HG03442 (cell line): ENCODE results near the gene SYCP2L.
"Not testable (repeated sequence)": the region's sequence is repeated elsewhere in the genome, so short reads cannot be mapped to it uniquely, and the experiment has no call there.

Experiments used
- ATAC-seq: cut with Tn5 transposase; IDR thresholded peaks from one replicate; pipeline ENCODE4 v1.9.1; 2021; ENCODE audit warnings: mild to moderate bottlenecking, moderate library complexity; ENCODE audit not compliant: unreplicated experiment

The SYCP2L gene

GRCh38 chr6:10954590-10955010 lies 67.7 kb downstream of the SYCP2L start:
- ATAC-seq, result peak; percentile 90

DNA sequence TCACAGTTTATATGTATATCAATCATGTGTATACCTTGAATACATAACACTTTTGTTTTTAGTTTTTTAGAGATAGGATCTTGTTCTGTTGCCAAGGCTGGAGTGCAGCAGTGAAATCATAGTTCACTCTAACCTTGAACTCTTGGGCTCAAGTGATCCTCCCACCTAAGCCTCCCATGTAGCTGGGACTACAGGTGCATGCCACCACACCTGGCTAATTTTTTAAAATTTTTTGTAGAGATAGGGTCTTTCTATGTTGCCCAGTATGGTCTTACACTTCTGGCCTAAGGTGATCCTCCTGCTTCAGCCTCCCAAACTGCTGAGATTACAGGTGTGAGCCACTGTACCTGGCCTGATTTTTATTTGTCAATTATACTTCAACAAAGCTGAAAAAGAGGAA lies 69.9 kb downstream of the SYCP2L start:
- no peak for ATAC-seq

GRCh38 chr6:10957414-10957886 lies 70.6 kb downstream of the SYCP2L start:
- no peak for ATAC-seq

DNA sequence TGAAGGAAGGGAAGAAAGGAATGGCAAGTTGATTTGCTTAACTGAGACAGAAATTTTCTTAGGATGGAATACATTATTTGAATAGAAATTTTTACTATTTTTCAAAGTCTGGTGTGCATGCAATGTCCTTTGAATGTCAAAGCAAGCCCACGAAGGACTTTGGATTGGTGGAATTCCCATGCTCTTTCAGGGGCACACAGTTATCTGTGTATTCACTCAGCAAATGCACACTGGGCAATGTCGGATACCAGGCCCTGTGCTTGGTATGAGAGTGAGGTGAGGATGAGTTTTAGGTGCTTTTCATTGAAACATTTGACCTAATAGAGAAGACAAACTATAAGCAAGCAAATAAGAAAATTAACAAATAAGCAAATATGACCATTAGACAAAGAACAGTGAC lies 73.3 kb downstream of the SYCP2L start:
- no peak for ATAC-seq

- ATAC-seq, result no peak
Observed at GRCh38 chr6:10961837-10962236, 75.0 kb downstream of the SYCP2L start.

DNA sequence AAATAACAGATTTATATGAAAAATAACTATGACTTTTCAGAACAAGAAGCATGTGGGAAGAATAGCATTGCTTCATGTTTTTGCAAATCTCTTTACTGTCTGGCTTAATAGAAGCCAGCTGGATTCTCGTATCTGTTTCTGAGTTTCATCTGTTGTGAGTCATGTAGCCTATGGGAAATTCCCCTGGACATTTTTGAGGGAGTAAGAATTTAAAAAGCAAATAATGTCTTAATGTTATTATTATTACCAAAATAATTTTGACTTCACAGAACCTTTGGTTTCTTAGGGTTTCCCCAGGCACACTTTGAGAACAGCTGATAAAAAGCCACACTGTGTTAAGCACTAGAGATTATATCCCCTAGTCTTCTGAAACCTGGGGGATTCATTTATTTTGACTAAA lies 75.8 kb downstream of the SYCP2L start:
- no peak for ATAC-seq

- ATAC-seq, result no peak
Observed at GRCh38 chr6:10963113-10963512, 76.3 kb downstream of the SYCP2L start.

GRCh38 chr6:10964684-10965083 lies 77.8 kb downstream of the SYCP2L start:
- peak; percentile 90 for ATAC-seq

GRCh38 chr6:10968776-10969175 lies 81.9 kb downstream of the SYCP2L start:
- no peak for ATAC-seq

DNA sequence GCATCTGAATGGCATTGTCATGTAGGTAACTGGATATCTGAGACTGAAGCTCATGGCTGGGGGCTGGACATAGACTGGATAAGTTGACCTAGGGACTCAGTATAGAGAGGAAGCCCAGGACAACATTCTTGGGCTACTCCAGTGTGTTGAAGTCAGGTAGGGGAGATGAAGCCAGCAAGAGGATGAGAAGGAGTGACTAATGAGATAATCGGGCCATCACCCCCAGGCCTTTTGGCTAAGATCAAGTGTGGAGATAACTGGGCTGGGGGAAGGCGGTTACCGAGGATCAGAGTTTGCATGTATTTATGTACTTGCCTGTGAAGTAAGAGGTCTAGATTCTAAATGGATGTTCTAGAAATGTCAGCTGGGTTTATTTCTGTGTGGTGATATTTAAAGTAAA lies 83.9 kb downstream of the SYCP2L start:
- no peak for ATAC-seq

DNA sequence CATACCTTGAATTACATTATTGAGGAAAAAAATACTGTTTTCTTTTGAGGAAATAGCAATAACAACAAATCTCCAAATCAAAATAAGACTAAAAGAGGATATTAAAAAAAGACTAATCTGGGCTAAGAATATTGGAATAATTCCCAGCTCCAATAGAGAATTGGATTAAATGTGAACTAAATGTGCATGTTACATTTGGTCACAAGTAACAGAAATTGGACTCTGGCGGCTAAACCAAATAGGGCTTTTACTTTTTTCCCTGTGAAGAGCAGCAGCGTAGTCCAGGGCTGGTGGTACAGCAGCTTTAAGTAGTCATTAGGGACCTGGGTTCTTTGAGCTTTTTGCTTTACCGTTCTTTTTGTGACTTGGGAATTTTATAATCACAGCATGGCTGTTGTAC lies 85.3 kb downstream of the SYCP2L start:
- ATAC-seq, result no peak

- ATAC-seq, result no peak
Observed at GRCh38 chr6:10976571-10976970, 89.7 kb downstream of the SYCP2L start.

DNA sequence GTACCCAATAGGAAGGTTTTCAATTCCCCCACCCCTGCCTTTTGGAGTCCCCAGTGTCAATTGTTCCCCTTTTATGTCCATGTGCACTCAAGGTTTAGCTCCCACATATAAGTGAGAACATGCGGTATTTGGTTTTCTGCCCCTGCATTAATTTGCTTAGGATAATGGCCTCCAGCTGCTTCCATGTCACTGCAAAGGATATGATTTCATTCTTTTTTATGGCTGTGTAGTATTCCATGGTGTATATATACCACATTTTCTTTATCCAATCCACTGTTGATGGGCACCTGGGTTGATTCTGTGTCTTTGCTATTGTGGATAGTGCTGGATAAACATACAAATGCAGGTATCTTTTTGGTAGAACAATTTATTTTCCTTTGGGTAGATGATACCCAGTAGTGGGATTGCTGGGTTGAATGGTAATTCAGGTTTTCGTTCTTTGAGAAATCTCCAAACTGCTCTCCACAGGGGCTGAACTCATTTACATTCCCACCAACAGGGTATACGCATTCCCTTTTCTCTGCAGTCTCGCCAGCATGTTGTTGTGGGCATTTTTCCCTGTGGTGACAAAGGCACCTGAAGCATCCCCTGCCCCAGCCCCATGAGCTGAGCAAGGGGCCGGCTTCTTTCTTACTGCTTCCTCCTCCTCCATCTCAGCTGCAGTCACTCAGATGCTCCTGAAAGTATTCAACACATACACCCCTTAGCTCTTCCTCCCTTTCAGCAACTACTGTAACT lies 90.5 kb downstream of the SYCP2L start:
- ATAC-seq, result no peak

DNA sequence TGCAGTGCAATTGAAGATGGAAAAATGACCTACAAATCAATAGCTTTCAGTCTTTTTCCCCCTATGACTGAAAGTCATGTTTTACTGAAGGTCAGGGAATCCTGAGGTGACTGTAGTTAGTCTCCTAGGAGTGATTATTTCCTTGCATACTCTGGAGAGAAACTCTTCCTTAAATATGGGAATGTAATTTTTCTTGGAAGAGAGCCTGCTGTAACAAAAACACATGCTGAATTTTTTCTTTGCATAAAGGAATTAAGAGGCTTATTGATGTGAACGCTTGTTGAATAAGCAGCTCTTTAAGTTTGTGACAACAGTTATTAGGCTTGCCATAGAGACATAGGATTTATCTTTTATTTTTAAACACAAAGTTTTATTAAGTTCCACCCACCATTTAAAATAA lies 92.8 kb downstream of the SYCP2L start:
- ATAC-seq, result no peak

DNA sequence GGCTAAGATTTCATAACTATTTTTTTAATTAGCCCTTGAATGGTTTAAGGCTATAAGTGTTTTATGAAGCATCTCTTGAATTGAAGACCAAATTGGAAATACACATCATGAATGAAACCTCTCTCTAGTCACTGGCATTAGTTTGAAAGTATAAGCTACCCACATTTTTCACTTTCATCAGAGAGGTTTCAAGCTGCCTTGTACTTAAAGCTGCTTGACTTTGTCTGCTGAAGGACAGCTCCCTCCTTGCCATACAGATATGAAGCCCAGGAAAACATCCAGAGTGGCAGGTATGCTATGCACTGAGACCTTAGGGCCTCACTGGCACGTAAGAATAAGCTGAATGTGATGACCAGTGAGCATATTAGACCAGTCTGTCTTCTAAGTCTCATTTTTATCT lies 94.6 kb downstream of the SYCP2L start:
- no peak for ATAC-seq

GRCh38 chr6:10984959-10985358 lies 98.1 kb downstream of the SYCP2L start:
- ATAC-seq, result not testable (repeated sequence)

- no peak for ATAC-seq
Observed at GRCh38 chr6:10989587-10989986, 102.7 kb downstream of the SYCP2L start.

GRCh38 chr6:10991115-10991514 lies 104.3 kb downstream of the SYCP2L start:
- ATAC-seq, result no peak

- no peak for ATAC-seq
Observed at GRCh38 chr6:10993896-10994295, 107.0 kb downstream of the SYCP2L start.

DNA sequence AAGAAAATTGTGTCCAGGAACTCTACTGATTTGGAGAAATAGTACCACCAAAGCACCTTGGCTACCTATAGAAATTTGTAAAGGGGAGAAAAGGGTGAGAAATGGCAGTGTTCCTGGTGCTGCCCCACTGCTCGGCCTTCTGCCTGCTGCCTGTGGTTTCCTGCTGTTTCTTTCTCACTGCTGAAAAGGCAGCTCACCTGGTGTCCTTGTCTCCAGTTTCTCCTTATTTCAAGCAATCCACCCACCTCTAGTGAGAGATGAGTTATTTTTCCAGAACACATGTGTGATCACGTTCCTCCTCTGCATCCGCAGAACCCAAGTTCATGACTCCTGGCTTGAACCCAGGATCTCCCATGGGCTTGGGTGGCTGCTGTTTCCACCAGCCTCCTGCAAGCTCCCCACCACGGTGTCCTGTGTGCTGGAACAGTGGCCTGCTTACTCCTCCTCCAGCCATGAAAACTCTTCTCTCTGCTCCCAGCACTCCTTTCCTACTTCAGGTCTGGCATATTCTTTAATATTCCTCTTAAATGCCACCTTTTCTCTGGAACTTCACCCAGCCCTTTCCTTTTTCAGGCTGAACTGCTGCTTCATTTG lies 108.4 kb downstream of the SYCP2L start:
- no peak for ATAC-seq

DNA sequence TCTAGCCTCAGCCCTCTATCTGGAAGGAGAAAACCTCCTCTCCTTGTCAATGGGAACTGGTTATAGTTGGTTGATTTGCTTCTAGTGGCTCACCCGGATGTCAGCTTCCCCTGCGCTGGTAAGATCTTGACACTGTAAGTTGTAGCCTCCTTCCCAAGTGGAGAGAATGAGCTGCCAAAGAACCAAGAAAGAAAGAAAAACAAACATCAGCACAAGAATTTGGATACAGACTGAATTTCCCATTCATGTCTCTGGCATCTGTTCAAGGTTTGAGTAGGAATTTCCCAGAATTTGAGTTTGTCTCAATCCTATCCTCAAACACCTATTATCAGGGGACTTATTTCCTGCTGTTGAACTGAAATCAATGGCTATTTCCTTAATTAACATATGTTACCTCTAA lies 113.1 kb downstream of the SYCP2L start:
- ATAC-seq, result no peak

- no peak for ATAC-seq
Observed at GRCh38 chr6:11002176-11002575, 115.3 kb downstream of the SYCP2L start.

GRCh38 chr6:11003297-11003696 lies 116.4 kb downstream of the SYCP2L start:
- not testable (repeated sequence) for ATAC-seq
